ENCODE results near the gene SPPL2B. TPM values are rescaled to one million over a fixed set of nuclear protein-coding genes. Genes with fewer than 3 reads are reported as not detected.

SPPL2B gene
- total and polyA plus RNA-seq, 4 donors: 9.5 to 34.6 (median 21.4) TPM

DNA sequence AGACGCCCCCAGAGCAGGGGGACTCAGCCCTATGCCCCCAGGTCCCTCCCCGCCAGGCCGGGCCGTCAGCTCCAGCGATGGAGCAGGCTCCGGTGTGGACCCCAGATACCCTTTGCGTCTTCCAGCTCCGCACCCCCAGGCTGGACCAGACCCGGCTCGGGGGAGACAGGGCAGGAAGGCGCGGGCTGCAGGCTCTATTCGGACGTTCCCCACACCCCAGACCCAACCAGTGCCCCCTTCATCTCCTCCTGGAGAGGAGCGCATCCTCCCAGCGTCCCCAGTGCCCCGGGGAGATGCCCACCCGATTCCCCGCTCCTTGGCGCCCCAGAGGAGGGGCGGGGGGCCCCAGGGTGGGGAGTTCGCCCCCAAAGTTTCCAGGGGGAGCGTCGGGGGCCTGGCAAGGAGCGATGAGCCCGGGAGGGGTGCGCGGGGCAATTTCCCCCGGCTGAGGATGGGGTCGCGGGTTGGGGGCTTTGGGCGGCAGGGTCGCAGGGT is 20.9 kb upstream of the SPPL2B start:
- Histone ChIP-seq H3K27me3 (ENCODE audit: control insufficient read depth in 4 of 4, insufficient read depth in 4 of 4, low read length in 3 of 4) (peaks cover 0 to 6% (median 5%) of the 10 kb centered on the region in 4 donors), H3K9ac (ENCODE audit: low read depth in 1 of 2, low read length in 2 of 2) (no peak overlapping the region), H3K9me3 (ENCODE audit: control insufficient read depth in 4 of 4, low read length in 3 of 4) (no peaks in the 10 kb centered on the region), H3K4me3 (ENCODE audit: low read depth in 1 of 3, low read length in 3 of 3) (peak overlapping the region in 1 of 3 donors; percentile 43), H3K27ac (ENCODE audit: low read depth in 1 of 2, low read length in 2 of 2) (no peak overlapping the region), H3K36me3 (ENCODE audit: control insufficient read depth in 4 of 4, insufficient read depth in 3 of 4, low read depth in 1 of 4, low read length in 3 of 4) (no peaks in the 10 kb centered on the region), H3K4me1 (ENCODE audit: control insufficient read depth in 4 of 4, insufficient read depth in 4 of 4, low read length in 3 of 4) (peaks cover 0 to 4% (median under 1%) of the 10 kb centered on the region in 4 donors)
- 17% methylated on average over 33 of the region's 33 CpGs for WGBS
- TF ChIP-seq FOXA1 (IDR thresholded peaks at IDR 0.05) (no peak), TAF1 (conservative IDR thresholded peaks at IDR 0.05) (no peak), YY1 (IDR thresholded peaks at IDR 0.05) (no peak), HNF4A (conservative IDR thresholded peaks at IDR 0.05) (no peak), HNF4G (IDR thresholded peaks at IDR 0.05) (no peak), GABPA (IDR thresholded peaks at IDR 0.05 in 1 of 2, conservative IDR thresholded peaks at IDR 0.05 in 1 of 2) (no peak), RXRA (IDR thresholded peaks at IDR 0.05) (no peak)
- TF ChIP-seq, protein P1, sequence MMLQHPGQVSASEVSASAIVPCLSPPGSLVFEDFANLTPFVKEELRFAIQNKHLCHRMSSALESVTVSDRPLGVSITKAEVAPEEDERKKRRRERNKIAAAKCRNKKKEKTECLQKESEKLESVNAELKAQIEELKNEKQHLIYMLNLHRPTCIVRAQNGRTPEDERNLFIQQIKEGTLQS (IDR thresholded peaks at IDR 0.05): no peak
- TF ChIP-seq, protein P2, sequence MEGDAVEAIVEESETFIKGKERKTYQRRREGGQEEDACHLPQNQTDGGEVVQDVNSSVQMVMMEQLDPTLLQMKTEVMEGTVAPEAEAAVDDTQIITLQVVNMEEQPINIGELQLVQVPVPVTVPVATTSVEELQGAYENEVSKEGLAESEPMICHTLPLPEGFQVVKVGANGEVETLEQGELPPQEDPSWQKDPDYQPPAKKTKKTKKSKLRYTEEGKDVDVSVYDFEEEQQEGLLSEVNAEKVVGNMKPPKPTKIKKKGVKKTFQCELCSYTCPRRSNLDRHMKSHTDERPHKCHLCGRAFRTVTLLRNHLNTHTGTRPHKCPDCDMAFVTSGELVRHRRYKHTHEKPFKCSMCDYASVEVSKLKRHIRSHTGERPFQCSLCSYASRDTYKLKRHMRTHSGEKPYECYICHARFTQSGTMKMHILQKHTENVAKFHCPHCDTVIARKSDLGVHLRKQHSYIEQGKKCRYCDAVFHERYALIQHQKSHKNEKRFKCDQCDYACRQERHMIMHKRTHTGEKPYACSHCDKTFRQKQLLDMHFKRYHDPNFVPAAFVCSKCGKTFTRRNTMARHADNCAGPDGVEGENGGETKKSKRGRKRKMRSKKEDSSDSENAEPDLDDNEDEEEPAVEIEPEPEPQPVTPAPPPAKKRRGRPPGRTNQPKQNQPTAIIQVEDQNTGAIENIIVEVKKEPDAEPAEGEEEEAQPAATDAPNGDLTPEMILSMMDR (IDR thresholded peaks at IDR 0.05; ENCODE audit: low read depth, low read length, missing input control): no peak
- TF ChIP-seq, protein P3, sequence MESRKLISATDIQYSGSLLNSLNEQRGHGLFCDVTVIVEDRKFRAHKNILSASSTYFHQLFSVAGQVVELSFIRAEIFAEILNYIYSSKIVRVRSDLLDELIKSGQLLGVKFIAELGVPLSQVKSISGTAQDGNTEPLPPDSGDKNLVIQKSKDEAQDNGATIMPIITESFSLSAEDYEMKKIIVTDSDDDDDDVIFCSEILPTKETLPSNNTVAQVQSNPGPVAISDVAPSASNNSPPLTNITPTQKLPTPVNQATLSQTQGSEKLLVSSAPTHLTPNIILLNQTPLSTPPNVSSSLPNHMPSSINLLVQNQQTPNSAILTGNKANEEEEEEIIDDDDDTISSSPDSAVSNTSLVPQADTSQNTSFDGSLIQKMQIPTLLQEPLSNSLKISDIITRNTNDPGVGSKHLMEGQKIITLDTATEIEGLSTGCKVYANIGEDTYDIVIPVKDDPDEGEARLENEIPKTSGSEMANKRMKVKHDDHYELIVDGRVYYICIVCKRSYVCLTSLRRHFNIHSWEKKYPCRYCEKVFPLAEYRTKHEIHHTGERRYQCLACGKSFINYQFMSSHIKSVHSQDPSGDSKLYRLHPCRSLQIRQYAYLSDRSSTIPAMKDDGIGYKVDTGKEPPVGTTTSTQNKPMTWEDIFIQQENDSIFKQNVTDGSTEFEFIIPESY (IDR thresholded peaks at IDR 0.05): no peak
- TF ChIP-seq, protein P4, sequence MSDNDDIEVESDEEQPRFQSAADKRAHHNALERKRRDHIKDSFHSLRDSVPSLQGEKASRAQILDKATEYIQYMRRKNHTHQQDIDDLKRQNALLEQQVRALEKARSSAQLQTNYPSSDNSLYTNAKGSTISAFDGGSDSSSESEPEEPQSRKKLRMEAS (IDR thresholded peaks at IDR 0.05): no peak
- no peak for DNase-seq (ENCODE audit: low spot score)

DNA sequence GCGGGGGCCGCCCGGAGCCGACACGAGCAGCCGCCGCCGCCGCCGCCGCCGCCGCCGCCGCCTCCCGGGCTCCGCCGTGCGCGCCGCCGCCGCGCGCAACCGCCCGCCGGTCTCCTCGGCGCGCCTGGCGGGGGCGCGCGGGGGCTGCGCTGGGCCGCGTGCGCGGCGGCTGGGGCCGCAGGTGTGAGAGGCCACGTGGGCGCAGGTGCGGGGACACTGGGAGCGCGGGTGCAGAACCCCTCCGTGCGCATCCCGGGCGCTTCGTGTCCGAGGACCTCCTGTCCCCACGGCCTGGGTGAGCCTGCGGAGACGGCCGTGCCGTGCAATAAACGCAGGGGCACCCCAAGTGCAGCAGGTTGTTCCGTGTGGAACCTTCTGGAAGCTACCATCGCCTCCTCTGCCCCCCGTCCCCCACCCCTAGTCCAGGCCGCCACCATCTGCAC is 20.3 kb upstream of the SPPL2B start, which contains the start of gene LINGO3:
Gene LINGO3 (minus strand): TSS at position 41 of the 443 bp plus-strand sequence. CDS start 16,378 bp downstream, outside the sequence.
- DNase-seq (ENCODE audit: low spot score): no peak
- WGBS: 8% methylated on average over 63 of the region's 63 CpGs
- Histone ChIP-seq H3K9me3 (ENCODE audit: control insufficient read depth in 4 of 4, low read length in 3 of 4) (no peaks in the 10 kb centered on the region), H3K4me1 (ENCODE audit: control insufficient read depth in 4 of 4, insufficient read depth in 4 of 4, low read length in 3 of 4) (peaks cover 0 to 3% (median under 1%) of the 10 kb centered on the region in 4 donors), H3K27me3 (ENCODE audit: control insufficient read depth in 4 of 4, insufficient read depth in 4 of 4, low read length in 3 of 4) (peaks cover 0 to 6% (median 5%) of the 10 kb centered on the region in 4 donors), H3K9ac (ENCODE audit: low read depth in 1 of 2, low read length in 2 of 2) (no peak within 1 kb of the TSS), H3K4me3 (ENCODE audit: low read depth in 1 of 3, low read length in 3 of 3) (peak within 1 kb of the TSS in 1 of 3 donors; percentile 43), H3K36me3 (ENCODE audit: control insufficient read depth in 4 of 4, insufficient read depth in 3 of 4, low read depth in 1 of 4, low read length in 3 of 4) (no peaks in the 10 kb centered on the region), H3K27ac (ENCODE audit: low read depth in 1 of 2, low read length in 2 of 2) (no peak within 1 kb of the TSS)
- TF ChIP-seq GABPA (IDR thresholded peaks at IDR 0.05 in 1 of 2, conservative IDR thresholded peaks at IDR 0.05 in 1 of 2) (no peak), HNF4G (IDR thresholded peaks at IDR 0.05) (no peak), FOXA2 (IDR thresholded peaks at IDR 0.05) (no peak), SP1 (IDR thresholded peaks at IDR 0.05) (no peak), RAD21 (IDR thresholded peaks at IDR 0.05) (no peak), EGR1 (IDR thresholded peaks at IDR 0.05; ENCODE audit: low read depth in 2 of 2) (no peak), FOXA1 (IDR thresholded peaks at IDR 0.05) (no peak), JUND (IDR thresholded peaks at IDR 0.05) (no peak), YY1 (IDR thresholded peaks at IDR 0.05) (no peak), HNF4A (conservative IDR thresholded peaks at IDR 0.05) (no peak)
- TF ChIP-seq, protein P4 (IDR thresholded peaks at IDR 0.05): no peak
- TF ChIP-seq, protein P1 (IDR thresholded peaks at IDR 0.05): no peak
- TF ChIP-seq, protein P3 (IDR thresholded peaks at IDR 0.05): no peak
- TF ChIP-seq, protein P5, sequence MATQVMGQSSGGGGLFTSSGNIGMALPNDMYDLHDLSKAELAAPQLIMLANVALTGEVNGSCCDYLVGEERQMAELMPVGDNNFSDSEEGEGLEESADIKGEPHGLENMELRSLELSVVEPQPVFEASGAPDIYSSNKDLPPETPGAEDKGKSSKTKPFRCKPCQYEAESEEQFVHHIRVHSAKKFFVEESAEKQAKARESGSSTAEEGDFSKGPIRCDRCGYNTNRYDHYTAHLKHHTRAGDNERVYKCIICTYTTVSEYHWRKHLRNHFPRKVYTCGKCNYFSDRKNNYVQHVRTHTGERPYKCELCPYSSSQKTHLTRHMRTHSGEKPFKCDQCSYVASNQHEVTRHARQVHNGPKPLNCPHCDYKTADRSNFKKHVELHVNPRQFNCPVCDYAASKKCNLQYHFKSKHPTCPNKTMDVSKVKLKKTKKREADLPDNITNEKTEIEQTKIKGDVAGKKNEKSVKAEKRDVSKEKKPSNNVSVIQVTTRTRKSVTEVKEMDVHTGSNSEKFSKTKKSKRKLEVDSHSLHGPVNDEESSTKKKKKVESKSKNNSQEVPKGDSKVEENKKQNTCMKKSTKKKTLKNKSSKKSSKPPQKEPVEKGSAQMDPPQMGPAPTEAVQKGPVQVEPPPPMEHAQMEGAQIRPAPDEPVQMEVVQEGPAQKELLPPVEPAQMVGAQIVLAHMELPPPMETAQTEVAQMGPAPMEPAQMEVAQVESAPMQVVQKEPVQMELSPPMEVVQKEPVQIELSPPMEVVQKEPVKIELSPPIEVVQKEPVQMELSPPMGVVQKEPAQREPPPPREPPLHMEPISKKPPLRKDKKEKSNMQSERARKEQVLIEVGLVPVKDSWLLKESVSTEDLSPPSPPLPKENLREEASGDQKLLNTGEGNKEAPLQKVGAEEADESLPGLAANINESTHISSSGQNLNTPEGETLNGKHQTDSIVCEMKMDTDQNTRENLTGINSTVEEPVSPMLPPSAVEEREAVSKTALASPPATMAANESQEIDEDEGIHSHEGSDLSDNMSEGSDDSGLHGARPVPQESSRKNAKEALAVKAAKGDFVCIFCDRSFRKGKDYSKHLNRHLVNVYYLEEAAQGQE (IDR thresholded peaks at IDR 0.05): no peak

All from liver (tissue), 9 donors.